Testis (tissue), 3 donors: Measurements from ENCODE around the gene PCCA. TPM values are rescaled to one million over a fixed set of nuclear protein-coding genes. Genes with fewer than 3 reads are reported as not detected.

Source experiments
- DNase-seq: peaks from one replicate; pipeline ENCODE4 v3.0.0-alpha.2; 2019
- H3K27ac ChIP-seq, 2 donors: fragments of 200-600 bp; sonication (generic); one replicate each; pipeline ENCODE4 v1.5.1; 2019
- H3K27me3 ChIP-seq: fragments of 200-600 bp; sonication (generic); one replicate; pipeline ENCODE4 v1.5.1; 2019
- H3K36me3 ChIP-seq: fragments of 200-600 bp; sonication (generic); one replicate; pipeline ENCODE4 v1.5.1; 2017; ENCODE audit warnings: low read depth; ENCODE audit errors: missing control alignments
- H3K4me1 ChIP-seq: fragments of 200-600 bp; sonication (generic); one replicate; pipeline ENCODE4 v1.5.1; 2019
- H3K4me3 ChIP-seq, 2 donors: fragments of 200-600 bp; sonication (generic); one replicate each; pipeline ENCODE4 v1.5.1; 2017 to 2019
- H3K9me3 ChIP-seq: fragments of 200-600 bp; sonication (generic); one replicate; pipeline ENCODE4 v1.5.1; 2017
- CTCF ChIP-seq, 3 experiments: fragments of 450-650 bp in 2 of 3; fragments of 200-600 bp in 1 of 3; sonication (generic) in 1 of 3; IDR thresholded peaks; one replicate each; pipeline ENCODE4 v1.5.1; 2016 to 2019; ENCODE audit warnings: antibody characterized with exemption in 3 of 3, mild to moderate bottlenecking in 2 of 3, moderate library complexity in 1 of 3
- POLR2A ChIP-seq: fragments of 450-650 bp; IDR thresholded peaks from one replicate; pipeline ENCODE4 v1.6.1; 2017; ENCODE audit warnings: antibody characterized with exemption, mild to moderate bottlenecking, moderate library complexity
- WGBS, 2 donors: methylation state at CpG; one replicate each; pipeline ENCODE4 v1.1.5; 2018; 5-methylcytosine and 5-hydroxymethylcytosine counted together
- intact Hi-C: fragments of 100-400 bp; cut with DNase I; formaldehyde crosslinking; loops from one replicate; pipeline ENCODE4 v1.15.1; 2023; ENCODE audit warnings: low total_unique reads
- polyA plus RNA-seq: library from polyadenylated mRNA; stranded (reverse); fragments of 350-450 nt; fragmentation: Illumina TruSeq; extraction: RNeasy Lipid Tissue Mini Kit (QIAGEN cat#74804); gene quantifications from one replicate; pipeline ENCODE4 v1.2.3, GENCODE V29; 2014; ENCODE audit warnings: low read depth, low replicate concordance; ENCODE audit not compliant: insufficient read depth
- total RNA-seq, 2 donors: library from RNA; depleted of rRNA; stranded (reverse); fragments of >200 nt; gene quantifications; one replicate each; pipeline ENCODE4 v1.2.3, GENCODE V29; 2016

Gene PCCA
- total and polyA plus RNA-seq, 3 donors from 2014 or later = 17.9 to 56.2 (median 39.2) TPM

DNA sequence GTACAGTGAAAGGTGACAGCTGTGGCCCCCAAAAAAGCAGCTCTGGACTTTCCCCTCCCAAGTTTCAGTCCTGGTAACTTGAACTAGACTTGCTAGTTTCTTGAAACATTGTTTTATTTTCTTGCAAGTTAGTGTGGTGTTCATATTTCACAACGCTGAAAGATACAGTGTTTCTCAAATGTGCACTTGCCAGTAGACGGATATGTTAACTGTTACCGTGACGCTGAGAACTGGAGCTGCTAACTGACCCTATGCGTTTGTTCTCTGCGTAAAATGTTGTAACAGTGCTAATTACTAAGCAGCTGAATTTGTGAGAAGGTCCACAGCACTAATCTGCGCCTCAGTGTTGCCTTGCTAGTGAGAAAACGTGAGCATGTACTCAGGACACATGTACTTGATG, 420.1 kb downstream of the PCCA start:
- no peaks in the 10 kb centered on the region for H3K27me3 ChIP-seq
- TF ChIP-seq POLR2A (no peak), CTCF (IDR thresholded peaks at IDR 0.05) (no peak)
- intact Hi-C loops = no loop called here
- no peak for DNase-seq
- WGBS, 2 donors = 47 to 65% methylated on average over 8 of the region's 8 CpGs
- H3K4me3 ChIP-seq = no peak overlapping the region
- no peaks in the 10 kb centered on the region for H3K4me1 ChIP-seq
- H3K9me3 ChIP-seq = no peaks in the 10 kb centered on the region
- H3K27ac ChIP-seq = no peak overlapping the region
- no peaks in the 10 kb centered on the region for H3K36me3 ChIP-seq

DNA sequence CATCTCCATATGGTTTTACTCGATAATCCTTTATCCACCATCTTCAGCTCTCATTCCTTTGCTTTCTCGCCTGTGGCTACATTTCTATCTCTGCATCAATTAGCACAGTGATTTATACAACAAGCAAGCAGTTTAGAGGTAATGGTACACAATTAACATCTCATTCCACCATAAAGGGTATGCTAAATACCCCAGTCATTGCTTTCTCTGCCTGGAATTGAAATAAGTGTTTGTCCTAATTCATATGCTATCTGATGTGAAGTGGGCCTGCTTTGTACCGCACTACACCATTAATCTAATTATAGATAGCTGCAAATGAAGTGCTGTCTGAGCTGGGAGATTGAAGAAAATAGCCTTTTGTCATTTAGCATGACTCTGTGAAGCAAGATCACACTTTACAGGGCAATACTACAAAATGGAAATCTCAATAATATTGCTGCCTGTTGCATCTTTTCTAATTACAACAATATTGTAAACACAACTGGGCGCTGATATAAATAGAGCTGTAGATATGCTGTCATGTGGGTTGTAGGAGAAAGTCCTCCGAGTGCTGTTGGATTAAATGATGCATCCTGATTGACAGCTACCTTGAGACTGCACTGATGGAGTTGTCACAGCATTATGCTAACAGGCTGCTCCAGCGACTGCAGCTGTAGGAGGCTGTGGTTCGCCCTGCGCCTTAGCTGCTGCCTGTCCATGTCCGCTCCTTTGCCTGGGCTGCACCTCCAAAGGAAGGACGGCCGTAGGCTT, 421.5 kb downstream of the PCCA start:
- Histone ChIP-seq H3K4me3 (no peak overlapping the region), H3K27me3 (no peaks in the 10 kb centered on the region), H3K36me3 (no peaks in the 10 kb centered on the region), H3K27ac (no peak overlapping the region), H3K4me1 (no peaks in the 10 kb centered on the region), H3K9me3 (no peaks in the 10 kb centered on the region)
- intact Hi-C loops = loop anchor here (10.0 kb wide), 2 partner anchors 596 to 856 kb away; no protein-coding TSS in a partner anchor
- TF ChIP-seq POLR2A = no peak
- no peak for TF ChIP-seq CTCF (IDR thresholded peaks at IDR 0.05)
- DNase-seq = no peak
- WGBS, 2 donors = 86 to 94% methylated on average over 11 of the region's 11 CpGs

- 85 to 88% methylated on average over 7 of the region's 7 CpGs for WGBS, 2 donors
- H3K27ac ChIP-seq = no peak overlapping the region
- no peaks in the 10 kb centered on the region for H3K36me3 ChIP-seq
- H3K9me3 ChIP-seq = no peaks in the 10 kb centered on the region
- no peak for DNase-seq
- H3K27me3 ChIP-seq = no peaks in the 10 kb centered on the region
- H3K4me3 ChIP-seq = no peak overlapping the region
- intact Hi-C loops = loop anchor here (10.0 kb wide), 2 partner anchors 597 to 857 kb away; no protein-coding TSS in a partner anchor
- H3K4me1 ChIP-seq = no peaks in the 10 kb centered on the region
- no peak for TF ChIP-seq CTCF (IDR thresholded peaks at IDR 0.05)
Observed at GRCh38 chr13:100511466-100511865, 422.6 kb downstream of the PCCA start.

- H3K9me3 ChIP-seq = no peaks in the 10 kb centered on the region
- intact Hi-C loops = loop anchor here (10.0 kb wide), 2 partner anchors 598 to 858 kb away; no protein-coding TSS in a partner anchor
- WGBS, 2 donors = 90 to 94% methylated on average over 9 of the region's 9 CpGs
- TF ChIP-seq POLR2A (no peak), CTCF (IDR thresholded peaks at IDR 0.05) (no peak)
- H3K27ac ChIP-seq = no peak overlapping the region
- DNase-seq = no peak
- no peaks in the 10 kb centered on the region for H3K27me3 ChIP-seq
- no peaks in the 10 kb centered on the region for H3K36me3 ChIP-seq
- no peaks in the 10 kb centered on the region for H3K4me1 ChIP-seq
- no peak overlapping the region for H3K4me3 ChIP-seq
Observed at GRCh38 chr13:100512422-100512821, 423.5 kb downstream of the PCCA start.

DNA sequence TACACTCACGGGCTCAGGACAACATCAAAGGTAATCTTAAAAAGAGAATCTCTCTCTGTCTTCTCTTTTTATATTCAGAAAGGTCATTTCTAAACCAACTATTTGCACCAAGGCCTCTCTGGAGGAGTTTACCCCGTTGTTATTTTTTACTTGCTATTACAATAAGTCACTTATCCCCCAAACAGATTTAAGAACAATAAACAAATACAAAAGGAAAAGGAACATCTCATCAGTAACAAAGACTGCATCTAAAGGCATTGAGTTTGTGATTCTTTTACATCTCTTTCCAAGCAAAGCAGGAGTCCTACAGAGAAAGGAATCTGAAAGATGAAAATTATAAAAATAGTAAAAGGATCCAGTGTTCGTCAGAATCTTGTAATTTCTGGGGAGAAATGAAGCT, 424.3 kb downstream of the PCCA start:
- Histone ChIP-seq H3K4me1 (no peaks in the 10 kb centered on the region), H3K27me3 (no peaks in the 10 kb centered on the region), H3K9me3 (no peaks in the 10 kb centered on the region), H3K27ac (no peak overlapping the region), H3K4me3 (no peak overlapping the region), H3K36me3 (no peaks in the 10 kb centered on the region)
- TF ChIP-seq CTCF (IDR thresholded peaks at IDR 0.05) (no peak), POLR2A (no peak)
- no peak for DNase-seq
- WGBS, 2 donors = 62 to 75% methylated on average over 3 of the region's 3 CpGs
- intact Hi-C loops = loop anchor here (10.0 kb wide), 2 partner anchors 598 to 858 kb away; no protein-coding TSS in a partner anchor
